ENCODE results near the gene PRKAR1B. TPM values are rescaled to one million over a fixed set of nuclear protein-coding genes. Genes with fewer than 3 reads are reported as not detected.
"Not testable (repeated sequence)": the region's sequence is repeated elsewhere in the genome, so short reads cannot be mapped to it uniquely, and the experiment has no call there.

Gene PRKAR1B
- total RNA-seq, 1 donor from 2014 or later, result 14.7 TPM

- H3K36me3 Mint-ChIP-seq (ENCODE audit: low read depth, unreplicated experiment), result peaks cover 21% of the 10 kb centered on the region
- Histone ChIP-seq H3K9me3 (ENCODE audit: insufficient read depth, low read depth, low read length) (no peaks in the 10 kb centered on the region), H3K27ac (ENCODE audit: low read depth, low read length) (no peak overlapping the region), H2AFZ (ENCODE audit: low read depth, low read length) (no peak overlapping the region), H3K9ac (ENCODE audit: low read length) (no peak overlapping the region), H3K79me2 (ENCODE audit: insufficient read depth, low read length) (peaks cover 28% of the 10 kb centered on the region), H3K4me3 (ENCODE audit: insufficient read depth, low read depth, low read length) (no peak overlapping the region), H3K4me1 (ENCODE audit: insufficient read depth, low read length) (peaks cover 2% of the 10 kb centered on the region), H4K20me1 (ENCODE audit: insufficient read depth, low read length) (peaks cover 28% of the 10 kb centered on the region), H3K36me3 (ENCODE audit: insufficient read depth, low read length) (peaks cover 7% of the 10 kb centered on the region), H3K27me3 (ENCODE audit: insufficient read depth, low read length) (no peaks in the 10 kb centered on the region), H3K4me2 (ENCODE audit: low read length) (no peak overlapping the region)
- DNase-seq (ENCODE audit: low read depth) (no peak), FAIRE-seq (no peak)
- TF ChIP-seq EZH2 (IDR thresholded peaks at IDR 0.05; ENCODE audit: insufficient read depth, low read length) (no peak), CTCF (IDR thresholded peaks at IDR 0.05; ENCODE audit: insufficient read depth, low read depth, low read length) (no peak)
- H3K27me3 Mint-ChIP-seq (ENCODE audit: low read depth, unreplicated experiment), result no peaks in the 10 kb centered on the region
- no peaks in the 10 kb centered on the region for H3K4me1 Mint-ChIP-seq (ENCODE audit: low read depth, unreplicated experiment)
- no peak overlapping the region for H3K27ac Mint-ChIP-seq (ENCODE audit: unreplicated experiment)
- no peaks in the 10 kb centered on the region for H3K9me3 Mint-ChIP-seq (ENCODE audit: unreplicated experiment)
- H3K4me3 Mint-ChIP-seq (ENCODE audit: unreplicated experiment), result no peak overlapping the region
Observed at GRCh38 chr7:745431-746154, 18.5 kb upstream of the PRKAR1B start.

GRCh38 chr7:744854-745430 is 17.9 kb upstream of the PRKAR1B start:
- no peaks in the 10 kb centered on the region for H3K9me3 ChIP-seq (ENCODE audit: insufficient read depth, low read depth, low read length)
- DNase-seq (ENCODE audit: low read depth) (no peak), FAIRE-seq (no peak)
- H3K4me2 ChIP-seq (ENCODE audit: low read length), result no peak overlapping the region
- Mint-ChIP-seq H3K36me3 (ENCODE audit: low read depth, unreplicated experiment) (peaks cover 21% of the 10 kb centered on the region), H3K27ac (ENCODE audit: unreplicated experiment) (no peak overlapping the region), H3K4me1 (ENCODE audit: low read depth, unreplicated experiment) (no peaks in the 10 kb centered on the region), H3K9me3 (ENCODE audit: unreplicated experiment) (no peaks in the 10 kb centered on the region), H3K27me3 (ENCODE audit: low read depth, unreplicated experiment) (no peaks in the 10 kb centered on the region), H3K4me3 (ENCODE audit: unreplicated experiment) (no peak overlapping the region)
- peaks cover 24% of the 10 kb centered on the region for H4K20me1 ChIP-seq (ENCODE audit: insufficient read depth, low read length)
- peaks cover 7% of the 10 kb centered on the region for H3K36me3 ChIP-seq (ENCODE audit: insufficient read depth, low read length)
- H3K4me1 ChIP-seq (ENCODE audit: insufficient read depth, low read length), result peaks cover 2% of the 10 kb centered on the region
- H3K4me3 ChIP-seq (ENCODE audit: insufficient read depth, low read depth, low read length), result no peak overlapping the region
- H3K27ac ChIP-seq (ENCODE audit: low read depth, low read length), result no peak overlapping the region
- H3K9ac ChIP-seq (ENCODE audit: low read length), result no peak overlapping the region
- no peak overlapping the region for H2AFZ ChIP-seq (ENCODE audit: low read depth, low read length)
- TF ChIP-seq CTCF (IDR thresholded peaks at IDR 0.05; ENCODE audit: insufficient read depth, low read depth, low read length) (no peak), EZH2 (IDR thresholded peaks at IDR 0.05; ENCODE audit: insufficient read depth, low read length) (no peak)
- peaks cover 28% of the 10 kb centered on the region for H3K79me2 ChIP-seq (ENCODE audit: insufficient read depth, low read length)
- H3K27me3 ChIP-seq (ENCODE audit: insufficient read depth, low read length), result no peaks in the 10 kb centered on the region

- H3K4me3 ChIP-seq (ENCODE audit: insufficient read depth, low read depth, low read length); H3K27me3 Mint-ChIP-seq (ENCODE audit: low read depth, unreplicated experiment); FAIRE-seq; H3K27me3 ChIP-seq (ENCODE audit: insufficient read depth, low read length); H3K4me1 Mint-ChIP-seq (ENCODE audit: low read depth, unreplicated experiment); H2AFZ ChIP-seq (ENCODE audit: low read depth, low read length); H3K4me1 ChIP-seq (ENCODE audit: insufficient read depth, low read length); H3K4me2 ChIP-seq (ENCODE audit: low read length); H3K9ac ChIP-seq (ENCODE audit: low read length); H3K9me3 Mint-ChIP-seq (ENCODE audit: unreplicated experiment); DNase-seq (ENCODE audit: low read depth); H3K36me3 ChIP-seq (ENCODE audit: insufficient read depth, low read length); H3K9me3 ChIP-seq (ENCODE audit: insufficient read depth, low read depth, low read length); H3K27ac Mint-ChIP-seq (ENCODE audit: unreplicated experiment); H3K27ac ChIP-seq (ENCODE audit: low read depth, low read length); H3K4me3 Mint-ChIP-seq (ENCODE audit: unreplicated experiment): not testable (repeated sequence)
- peaks cover 32% of the 10 kb centered on the region for H3K79me2 ChIP-seq (ENCODE audit: insufficient read depth, low read length)
- peaks cover 25% of the 10 kb centered on the region for H4K20me1 ChIP-seq (ENCODE audit: insufficient read depth, low read length)
- peaks cover 21% of the 10 kb centered on the region for H3K36me3 Mint-ChIP-seq (ENCODE audit: low read depth, unreplicated experiment)
Observed at GRCh38 chr7:744128-744520, 17.0 kb upstream of the PRKAR1B start.

- Histone ChIP-seq H3K79me2 (ENCODE audit: insufficient read depth, low read length) (peaks cover 30% of the 10 kb centered on the region), H4K20me1 (ENCODE audit: insufficient read depth, low read length) (peaks cover 25% of the 10 kb centered on the region)
- not testable (repeated sequence) for H3K9me3 ChIP-seq (ENCODE audit: insufficient read depth, low read depth, low read length); H3K4me3 ChIP-seq (ENCODE audit: insufficient read depth, low read depth, low read length); FAIRE-seq; H3K4me3 Mint-ChIP-seq (ENCODE audit: unreplicated experiment); H3K27me3 ChIP-seq (ENCODE audit: insufficient read depth, low read length); H3K4me1 ChIP-seq (ENCODE audit: insufficient read depth, low read length); H3K4me2 ChIP-seq (ENCODE audit: low read length); H3K9ac ChIP-seq (ENCODE audit: low read length); H3K27ac Mint-ChIP-seq (ENCODE audit: unreplicated experiment); H2AFZ ChIP-seq (ENCODE audit: low read depth, low read length); H3K9me3 Mint-ChIP-seq (ENCODE audit: unreplicated experiment); H3K27me3 Mint-ChIP-seq (ENCODE audit: low read depth, unreplicated experiment); H3K4me1 Mint-ChIP-seq (ENCODE audit: low read depth, unreplicated experiment); H3K27ac ChIP-seq (ENCODE audit: low read depth, low read length); H3K36me3 ChIP-seq (ENCODE audit: insufficient read depth, low read length); DNase-seq (ENCODE audit: low read depth)
- H3K36me3 Mint-ChIP-seq (ENCODE audit: low read depth, unreplicated experiment), result peaks cover 21% of the 10 kb centered on the region
Observed at GRCh38 chr7:743341-744127, 16.5 kb upstream of the PRKAR1B start.

Data from astrocyte (in vitro differentiated cells and primary cell).